Measurements from ENCODE around the gene WIF1. TPM values are rescaled to one million over a fixed set of nuclear protein-coding genes. Genes with fewer than 3 reads are reported as not detected.

Gene WIF1
- total RNA-seq, 1 experiment from 2014 or later = not detected

GRCh38 chr12:65123435-65124063, 2.4 kb upstream of the WIF1 start:
- no peaks in the 10 kb centered on the region for H3K79me2 ChIP-seq (ENCODE audit: low read length)
- H3K9me3 ChIP-seq (ENCODE audit: low read length) = no peaks in the 10 kb centered on the region
- peak; percentile 66 for DNase-seq
- ChIA-PET CTCF (interaction anchor here (0.6 kb wide), 1 partner anchor 18 kb away, joined by 3 read pairs; no protein-coding TSS in a partner anchor), POLR2A (ENCODE audit: unreplicated experiment) (no interaction called here)
- no peaks in the 10 kb centered on the region for H3K9me2 ChIP-seq (replicated peaks; ENCODE audit: low read length)
- peak overlapping the region; percentile 40; the same call in 1 of the 2 replicates for H3K4me2 ChIP-seq (ENCODE audit: low read length)
- H3K4me1 ChIP-seq (ENCODE audit: insufficient read depth, low read length) = peaks cover 7% of the 10 kb centered on the region
- H3K27ac ChIP-seq (ENCODE audit: low read length) = no peak overlapping the region
- intact Hi-C loops (cut with micrococcal nuclease) = loop anchor here (1.0 to 2.0 kb wide), 3 partner anchors 232 to 327 kb away; no protein-coding TSS in a partner anchor
- no peak overlapping the region for H3K4me3 ChIP-seq (ENCODE audit: low read length)
- H4K20me1 ChIP-seq (ENCODE audit: low read length) = no peaks in the 10 kb centered on the region
- no peaks in the 10 kb centered on the region for H3F3A ChIP-seq (ENCODE audit: low read length, unreplicated experiment)
- H3K27me3 ChIP-seq (ENCODE audit: low read length) = peaks cover 51% of the 10 kb centered on the region
- H3K36me3 ChIP-seq (ENCODE audit: low read depth, low read length) = no peaks in the 10 kb centered on the region
- no peak overlapping the region for H3K9ac ChIP-seq (ENCODE audit: low read length)
- peak; percentile 86 for TF ChIP-seq CTCF (conservative IDR thresholded peaks at IDR 0.05; ENCODE audit: low read depth, low read length)
- no peak for TF ChIP-seq EZH2phosphoT487 (IDR thresholded peaks at IDR 0.05; ENCODE audit: borderline replicate concordance, low read length)
- no peak overlapping the region for H2AFZ ChIP-seq (ENCODE audit: low read length)
- BruUV-seq (replicated peaks) = no TSS peak
- no peak; the same call in 1 of the 2 replicates for ATAC-seq

GRCh38 chr12:65122703-65123102, 1.6 kb upstream of the WIF1 start:
- Histone ChIP-seq H3K27me3 (ENCODE audit: low read length) (peaks cover 53% of the 10 kb centered on the region), H2AFZ (ENCODE audit: low read length) (no peak overlapping the region), H3K9ac (ENCODE audit: low read length) (no peak overlapping the region), H3K9me3 (ENCODE audit: low read length) (no peaks in the 10 kb centered on the region), H3K27ac (ENCODE audit: low read length) (no peak overlapping the region), H3K9me2 (replicated peaks; ENCODE audit: low read length) (no peaks in the 10 kb centered on the region), H3K79me2 (ENCODE audit: low read length) (no peaks in the 10 kb centered on the region), H3K36me3 (ENCODE audit: low read depth, low read length) (no peaks in the 10 kb centered on the region), H3K4me3 (ENCODE audit: low read length) (no peak overlapping the region), H3K4me2 (ENCODE audit: low read length) (peak overlapping the region; percentile 17; the same call in 1 of the 2 replicates), H3F3A (ENCODE audit: low read length, unreplicated experiment) (no peaks in the 10 kb centered on the region), H3K4me1 (ENCODE audit: insufficient read depth, low read length) (peaks cover 7% of the 10 kb centered on the region), H4K20me1 (ENCODE audit: low read length) (no peaks in the 10 kb centered on the region)
- ChIA-PET POLR2A (ENCODE audit: unreplicated experiment) (no interaction called here), CTCF (interaction anchor here (0.7 kb wide), 1 partner anchor 164 kb away, joined by 3 read pairs; no protein-coding TSS in a partner anchor)
- DNase-seq (peak; percentile 31), ATAC-seq (peak; percentile 51; the same call in 1 of the 2 replicates)
- BruUV-seq (replicated peaks) = no TSS peak
- no peak for TF ChIP-seq CTCF (conservative IDR thresholded peaks at IDR 0.05; ENCODE audit: low read depth, low read length)
- no peak for TF ChIP-seq EZH2phosphoT487 (IDR thresholded peaks at IDR 0.05; ENCODE audit: borderline replicate concordance, low read length)
- TF ChIP-seq EZH2 (IDR thresholded peaks at IDR 0.05; ENCODE audit: low read length, unreplicated experiment) = no peak
- intact Hi-C loops (cut with micrococcal nuclease) = loop anchor here (1.0 to 2.0 kb wide), 3 partner anchors 231 to 326 kb away; no protein-coding TSS in a partner anchor

- ATAC-seq (no peak), DNase-seq (no peak)
- Histone ChIP-seq H3K9ac (ENCODE audit: low read length) (no peak overlapping the region), H3K9me2 (replicated peaks; ENCODE audit: low read length) (no peaks in the 10 kb centered on the region), H3K9me3 (ENCODE audit: low read length) (no peaks in the 10 kb centered on the region), H3K79me2 (ENCODE audit: low read length) (no peaks in the 10 kb centered on the region), H3K4me1 (ENCODE audit: insufficient read depth, low read length) (peaks cover 7% of the 10 kb centered on the region), H2AFZ (ENCODE audit: low read length) (no peak overlapping the region), H3K27me3 (ENCODE audit: low read length) (peaks cover 52% of the 10 kb centered on the region), H4K20me1 (ENCODE audit: low read length) (no peaks in the 10 kb centered on the region), H3K4me3 (ENCODE audit: low read length) (no peak overlapping the region), H3K27ac (ENCODE audit: low read length) (no peak overlapping the region), H3F3A (ENCODE audit: low read length, unreplicated experiment) (no peaks in the 10 kb centered on the region), H3K4me2 (ENCODE audit: low read length) (no peak overlapping the region), H3K36me3 (ENCODE audit: low read depth, low read length) (no peaks in the 10 kb centered on the region)
- CTCF ChIA-PET = no interaction called here
- BruUV-seq (replicated peaks) = no TSS peak
- intact Hi-C loops (cut with micrococcal nuclease) = loop anchor here (2.0 kb wide), 1 partner anchor 325 kb away; no protein-coding TSS in a partner anchor
- TF ChIP-seq EZH2 (IDR thresholded peaks at IDR 0.05; ENCODE audit: low read length, unreplicated experiment) (no peak), EZH2phosphoT487 (IDR thresholded peaks at IDR 0.05; ENCODE audit: borderline replicate concordance, low read length) (no peak), CTCF (conservative IDR thresholded peaks at IDR 0.05; ENCODE audit: low read depth, low read length) (no peak)
- POLR2A ChIA-PET (ENCODE audit: unreplicated experiment) = no interaction called here
Measured at GRCh38 chr12:65121956-65122469, 908 bp upstream of the WIF1 start.
